Omental fat pad (tissue), 4 donors: ENCODE measurements around the gene DUS2. TPM values are rescaled to one million over a fixed set of nuclear protein-coding genes. Genes with fewer than 3 reads are reported as not detected.
"Not testable (repeated sequence)": the region's sequence is repeated elsewhere in the genome, so short reads cannot be mapped to it uniquely, and the experiment has no call there.

ENCODE experiments used
- ATAC-seq: fragments of 150-250 bp; one replicate; pipeline ENCODE4 v1.9.1; 2016; ENCODE audit warnings: mild to moderate bottlenecking, moderate library complexity; ENCODE audit not compliant: low FRiP score
- DNase-seq: peaks from one replicate; pipeline ENCODE4 v3.0.0-alpha.2; 2019; ENCODE audit warnings: low spot score
- CTCF ChIP-seq, 3 donors: fragments of 450-650 bp; IDR thresholded peaks; one replicate each; pipeline ENCODE4 v1.5.1; 2016 to 2017; ENCODE audit warnings: antibody characterized with exemption in 3 of 3, mild to moderate bottlenecking in 3 of 3, moderate library complexity in 2 of 3
- total RNA-seq, 4 donors: library from RNA; depleted of rRNA; stranded (reverse); fragments of >200 nt; gene quantifications; one replicate each; pipeline ENCODE4 v1.1.0, GENCODE V29; 2016

DUS2 gene
- total RNA-seq, 4 donors from 2014 or later = 6.7 to 17.9 (median 10.2) TPM

- TF ChIP-seq CTCF (IDR thresholded peaks at IDR 0.05) = no peak
- DNase-seq = no peak
- no peak for ATAC-seq
Measured at GRCh38 chr16:68000450-68000849, 22.6 kb upstream of the DUS2 start.

GRCh38 chr16:68003031-68003430 is 20.1 kb upstream of the DUS2 start:
- DNase-seq (no peak), ATAC-seq (no peak)
- no peak for TF ChIP-seq CTCF (IDR thresholded peaks at IDR 0.05)

- ATAC-seq (no peak), DNase-seq (no peak)
- TF ChIP-seq CTCF (IDR thresholded peaks at IDR 0.05) = no peak
Measured at GRCh38 chr16:68005211-68005610, 17.9 kb upstream of the DUS2 start.

GRCh38 chr16:68005786-68006286 is 17.2 kb upstream of the DUS2 start:
- DNase-seq = no peak
- no peak for TF ChIP-seq CTCF (IDR thresholded peaks at IDR 0.05)
- ATAC-seq = no peak

- no peak for DNase-seq
- no peak for TF ChIP-seq CTCF (IDR thresholded peaks at IDR 0.05)
- ATAC-seq = no peak
Measured at GRCh38 chr16:68009157-68009735, 13.8 kb upstream of the DUS2 start.

GRCh38 chr16:68009872-68010271 is 13.2 kb upstream of the DUS2 start:
- not testable (repeated sequence) for ATAC-seq, DNase-seq

- DNase-seq = no peak
- ATAC-seq = no peak
- TF ChIP-seq CTCF (IDR thresholded peaks at IDR 0.05) = no peak
Measured at GRCh38 chr16:68013440-68013839, 9.6 kb upstream of the DUS2 start.
